Lower lobe of right lung (tissue), 2 donors: ENCODE results near the gene ATAD3A. TPM values are rescaled to one million over a fixed set of nuclear protein-coding genes. Genes with fewer than 3 reads are reported as not detected.

Source experiments
- ATAC-seq, 2 donors: fragments of 200-7000 bp; cut with Tn5 transposase; one replicate each; pipeline ENCODE4 v1.9.1; 2020 to 2022; ENCODE audit warnings: mild to moderate bottlenecking in 2 of 2, moderate library complexity in 2 of 2
- DNase-seq: peaks from one replicate; pipeline ENCODE4 v3.0.0-alpha.2; 2020
- H3K27ac ChIP-seq: fragments of 200-600 bp; one replicate; pipeline ENCODE4 v1.8.0; 2022
- H3K27me3 ChIP-seq: fragments of 200-600 bp; one replicate; pipeline ENCODE4 v1.8.0; 2022; ENCODE audit warnings: low read depth
- H3K36me3 ChIP-seq: fragments of 200-600 bp; one replicate; pipeline ENCODE4 v1.8.0; 2022; ENCODE audit warnings: mild to moderate bottlenecking
- H3K4me1 ChIP-seq: fragments of 200-600 bp; one replicate; pipeline ENCODE4 v1.8.0; 2022
- H3K4me3 ChIP-seq: fragments of 200-600 bp; one replicate; pipeline ENCODE4 v1.8.0; 2022; ENCODE audit warnings: mild to moderate bottlenecking
- H3K9me3 ChIP-seq: fragments of 200-600 bp; one replicate; pipeline ENCODE4 v1.8.0; 2022
- intact Hi-C: fragments of 100-400 bp; cut with DNase I; formaldehyde crosslinking; loops from one replicate; pipeline ENCODE4 v1.11.0; 2022
- total RNA-seq: library from RNA; stranded (reverse); fragmentation: NEBNext Ultra II Directional; extraction: Animal tissue kit (Norgen Biotek cat#: 25700); gene quantifications from one replicate; pipeline ENCODE4 v1.2.1, GENCODE V29; 2021
- TF ChIP-seq, protein P1 (sequence below): fragments of 200-600 bp; IDR thresholded peaks from one replicate; pipeline ENCODE4 v1.8.0; 2022; ENCODE audit warnings: antibody characterized with exemption, mild to moderate bottlenecking
- donor health status: DM: no; HTN: yes; CAD: no; lungs with severe emphysema.

The ATAD3A gene
- total RNA-seq, 1 donor from 2014 or later: 14.1 TPM

DNA sequence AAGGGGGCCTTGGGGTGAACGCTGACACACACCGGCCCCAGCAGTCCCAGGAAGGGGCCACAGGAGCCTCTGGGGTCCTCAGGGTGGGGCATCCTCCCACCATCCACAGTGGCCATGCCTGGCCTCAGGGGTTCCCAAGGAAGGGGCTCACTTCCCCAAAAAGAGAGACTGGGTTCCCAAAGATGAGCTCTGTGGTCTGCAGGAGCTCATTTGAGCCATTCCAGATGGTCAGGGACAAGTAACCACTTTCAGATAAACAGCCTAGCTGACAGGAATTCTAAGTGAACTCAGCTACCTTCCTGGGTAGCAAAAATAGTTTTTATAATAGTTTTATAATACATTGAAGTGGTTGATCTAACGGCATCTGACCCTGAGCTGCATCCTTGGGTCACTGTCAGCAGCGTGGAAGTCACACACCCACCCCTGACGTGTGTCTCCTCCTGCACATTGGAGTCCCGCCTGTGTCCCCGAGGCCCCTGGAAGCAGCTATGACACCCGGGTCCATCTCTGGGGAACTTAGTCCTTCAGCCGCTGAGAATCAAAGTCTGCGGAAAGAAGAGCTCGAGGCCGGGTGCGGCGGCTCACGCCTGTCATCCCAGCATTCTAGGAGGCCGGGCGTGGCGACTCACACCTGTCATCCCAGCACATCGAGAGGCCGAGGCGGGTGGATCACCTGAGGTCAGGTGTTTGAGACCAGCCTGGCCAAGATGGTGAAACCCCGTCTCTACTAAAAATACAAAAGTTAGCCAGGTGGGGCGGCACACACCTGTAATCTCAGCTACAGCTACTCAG lies 34.2 kb downstream of the ATAD3A start:
- Histone ChIP-seq H3K4me1 (peaks cover 3% of the 10 kb centered on the region), H3K36me3 (peaks cover 43% of the 10 kb centered on the region), H3K4me3 (no peak overlapping the region), H3K27ac (no peak overlapping the region), H3K9me3 (no peaks in the 10 kb centered on the region), H3K27me3 (no peaks in the 10 kb centered on the region)
- TF ChIP-seq, protein P1, sequence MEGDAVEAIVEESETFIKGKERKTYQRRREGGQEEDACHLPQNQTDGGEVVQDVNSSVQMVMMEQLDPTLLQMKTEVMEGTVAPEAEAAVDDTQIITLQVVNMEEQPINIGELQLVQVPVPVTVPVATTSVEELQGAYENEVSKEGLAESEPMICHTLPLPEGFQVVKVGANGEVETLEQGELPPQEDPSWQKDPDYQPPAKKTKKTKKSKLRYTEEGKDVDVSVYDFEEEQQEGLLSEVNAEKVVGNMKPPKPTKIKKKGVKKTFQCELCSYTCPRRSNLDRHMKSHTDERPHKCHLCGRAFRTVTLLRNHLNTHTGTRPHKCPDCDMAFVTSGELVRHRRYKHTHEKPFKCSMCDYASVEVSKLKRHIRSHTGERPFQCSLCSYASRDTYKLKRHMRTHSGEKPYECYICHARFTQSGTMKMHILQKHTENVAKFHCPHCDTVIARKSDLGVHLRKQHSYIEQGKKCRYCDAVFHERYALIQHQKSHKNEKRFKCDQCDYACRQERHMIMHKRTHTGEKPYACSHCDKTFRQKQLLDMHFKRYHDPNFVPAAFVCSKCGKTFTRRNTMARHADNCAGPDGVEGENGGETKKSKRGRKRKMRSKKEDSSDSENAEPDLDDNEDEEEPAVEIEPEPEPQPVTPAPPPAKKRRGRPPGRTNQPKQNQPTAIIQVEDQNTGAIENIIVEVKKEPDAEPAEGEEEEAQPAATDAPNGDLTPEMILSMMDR: no peak
- intact Hi-C loops: no loop called here
- ATAC-seq: no peak
- DNase-seq: no peak

DNA sequence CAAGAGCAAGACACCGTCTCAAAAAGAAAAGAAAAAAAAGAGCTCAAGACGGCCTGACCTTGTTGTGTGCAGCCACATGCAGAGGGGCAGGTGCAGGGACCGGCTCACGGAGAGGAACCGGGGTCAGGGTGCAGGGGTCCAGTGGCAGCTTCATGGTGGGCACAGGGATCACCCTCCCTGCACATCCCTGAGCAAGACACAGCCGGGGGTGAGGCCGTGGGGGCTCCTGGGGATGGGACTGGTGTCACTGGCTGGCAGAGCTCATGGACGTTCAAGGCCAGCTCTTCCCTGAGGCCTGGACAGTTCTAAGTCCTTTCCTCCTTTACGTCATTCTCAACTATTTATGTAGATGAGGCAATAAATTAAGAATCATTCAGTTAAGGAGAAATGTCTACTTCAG lies 35.0 kb downstream of the ATAD3A start:
- intact Hi-C loops: no loop called here
- Histone ChIP-seq H3K27me3 (no peaks in the 10 kb centered on the region), H3K36me3 (peaks cover 34% of the 10 kb centered on the region), H3K9me3 (no peaks in the 10 kb centered on the region), H3K4me3 (no peak overlapping the region), H3K4me1 (no peaks in the 10 kb centered on the region), H3K27ac (no peak overlapping the region)
- ATAC-seq: no peak
- DNase-seq: no peak
- TF ChIP-seq, protein P1: no peak

DNA sequence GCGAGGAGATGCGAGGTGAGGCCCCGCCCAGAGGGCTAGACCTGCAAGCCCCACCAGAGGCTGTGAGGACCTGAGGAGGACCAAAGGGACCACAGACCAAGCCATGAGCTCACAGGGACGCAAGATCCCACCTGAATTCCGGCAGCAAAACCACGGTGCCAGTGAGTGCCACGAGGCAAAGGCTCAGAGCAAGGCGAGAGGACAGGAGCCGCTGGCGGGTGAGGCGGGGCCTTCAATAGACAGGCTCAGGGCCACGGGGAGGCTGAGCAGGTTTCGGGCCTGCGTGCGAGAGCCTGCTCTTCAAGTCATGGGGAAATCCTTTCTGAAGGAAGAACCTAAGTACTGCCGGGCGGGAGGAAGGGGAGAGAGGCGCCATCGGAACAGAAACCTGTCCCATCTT lies 35.5 kb downstream of the ATAD3A start:
- no peak for ATAC-seq
- no peaks in the 10 kb centered on the region for H3K27me3 ChIP-seq
- H3K9me3 ChIP-seq: no peaks in the 10 kb centered on the region
- H3K36me3 ChIP-seq: peaks cover 30% of the 10 kb centered on the region
- no peak overlapping the region for H3K27ac ChIP-seq
- intact Hi-C loops: no loop called here
- TF ChIP-seq, protein P1: no peak
- no peak overlapping the region for H3K4me3 ChIP-seq
- no peaks in the 10 kb centered on the region for H3K4me1 ChIP-seq
- no peak for DNase-seq

DNA sequence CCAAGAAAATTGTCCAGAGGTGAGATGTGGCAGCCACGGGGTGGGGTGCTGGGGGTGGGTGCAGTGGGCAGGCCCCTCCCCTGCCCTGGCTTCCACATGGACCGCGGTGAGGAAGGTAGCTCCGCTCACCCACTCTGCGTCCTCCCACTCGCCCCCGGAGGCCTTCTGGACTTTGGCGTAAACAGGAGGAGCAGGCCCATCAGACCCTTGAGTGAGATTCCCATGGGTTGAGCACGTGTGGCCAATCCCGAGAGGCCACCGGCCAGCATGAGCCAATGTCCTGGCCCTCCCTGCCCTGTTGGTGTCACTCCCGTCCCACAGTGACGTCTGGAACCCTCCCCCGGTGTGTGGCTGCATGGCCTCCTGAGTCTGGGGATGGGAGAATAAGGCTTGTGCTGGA lies 36.6 kb downstream of the ATAD3A start:
- peaks cover 19% of the 10 kb centered on the region for H3K36me3 ChIP-seq
- H3K27me3 ChIP-seq: no peaks in the 10 kb centered on the region
- no peak for ATAC-seq
- DNase-seq: no peak
- intact Hi-C loops: no loop called here
- H3K4me1 ChIP-seq: no peaks in the 10 kb centered on the region
- TF ChIP-seq, protein P1: no peak
- H3K4me3 ChIP-seq: no peak overlapping the region
- no peak overlapping the region for H3K27ac ChIP-seq
- no peaks in the 10 kb centered on the region for H3K9me3 ChIP-seq

DNA sequence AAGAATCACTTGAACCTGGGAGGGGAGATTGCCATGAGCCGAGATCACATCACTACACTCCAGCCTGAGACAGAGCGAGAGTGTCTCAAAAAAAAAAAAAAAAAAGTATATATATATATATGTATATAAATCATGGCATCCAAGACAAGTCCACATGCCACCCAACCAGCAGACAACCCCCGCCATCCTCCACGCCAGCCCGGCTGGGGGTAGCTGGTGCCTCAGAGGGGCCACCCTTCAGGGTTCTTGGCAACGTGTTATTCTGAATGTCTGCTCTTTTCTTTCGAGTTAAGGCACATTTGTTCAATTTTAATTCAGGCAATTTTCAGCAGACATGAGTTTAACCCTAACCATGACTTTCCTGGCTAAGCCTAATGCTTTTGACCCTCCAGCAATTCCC lies 38.1 kb downstream of the ATAD3A start:
- Histone ChIP-seq H3K4me3 (no peak overlapping the region), H3K27me3 (no peaks in the 10 kb centered on the region), H3K36me3 (peaks cover 10% of the 10 kb centered on the region), H3K9me3 (no peaks in the 10 kb centered on the region), H3K4me1 (no peaks in the 10 kb centered on the region), H3K27ac (no peak overlapping the region)
- ATAC-seq: no peak
- TF ChIP-seq, protein P1: no peak
- no peak for DNase-seq
- intact Hi-C loops: no loop called here
